HepG2 (cell line): ENCODE data around the gene TIAM2. TPM values are rescaled to one million over a fixed set of nuclear protein-coding genes. Genes with fewer than 3 reads are reported as not detected.

Experiments used
- EEA1 ChIP-seq: sonication (generic); formaldehyde crosslinking; IDR thresholded peaks from 2 replicates; pipeline ENCODE4 v1.5.1; 2020; ENCODE audit warnings: mild to moderate bottlenecking, missing genetic modification reagents, borderline replicate concordance
- HDAC1 ChIP-seq: sonication (generic); formaldehyde crosslinking; IDR thresholded peaks from 2 replicates; pipeline ENCODE4 v1.5.1; 2020; ENCODE audit warnings: mild to moderate bottlenecking, missing genetic modification reagents
- HNRNPH1 ChIP-seq: fragments of 200-400 bp; formaldehyde crosslinking; optimal IDR thresholded peaks from 2 replicates; pipeline ENCODE3; 2017; ENCODE audit warnings: mild to moderate bottlenecking, low read depth, low read length
- JDP2 ChIP-seq: sonication (generic); formaldehyde crosslinking; IDR thresholded peaks from 2 replicates; pipeline ENCODE4 v1.8.1; 2022; ENCODE audit warnings: missing genetic modification reagents, borderline replicate concordance
- KLF16 ChIP-seq, 2 experiments: sonication (generic) in 1 of 2; formaldehyde crosslinking in 1 of 2; IDR thresholded peaks; 2 replicates each; pipeline versions ENCODE4 v1.6.1 to v1.8.0; 2016 to 2023; ENCODE audit warnings: missing genetic modification reagents in 2 of 2, missing compliant biosample characterization in 1 of 2
- MZF1 ChIP-seq: sonication (generic); formaldehyde crosslinking; IDR thresholded peaks from 2 replicates; pipeline ENCODE4 v1.8.1; 2023; ENCODE audit warnings: mild to moderate bottlenecking, missing genetic modification reagents, borderline replicate concordance
- NFATC3 ChIP-seq: sonication (generic); formaldehyde crosslinking; IDR thresholded peaks from 2 replicates; pipeline ENCODE4 v1.5.1; 2020; ENCODE audit warnings: mild to moderate bottlenecking, missing genetic modification reagents
- NFKB2 ChIP-seq: sonication (generic); formaldehyde crosslinking; IDR thresholded peaks from 2 replicates; pipeline ENCODE4 v1.4.0; 2020; ENCODE audit warnings: missing genetic modification reagents, borderline replicate concordance
- NFRKB ChIP-seq: fragments of 450-650 bp; IDR thresholded peaks from 2 replicates; pipeline ENCODE4 v1.6.1; 2017
- ONECUT2 ChIP-seq: sonication (generic); formaldehyde crosslinking; IDR thresholded peaks from 2 replicates; pipeline ENCODE4 v1.4.0; 2020; ENCODE audit warnings: missing genetic modification reagents
- PTBP1 ChIP-seq: fragments of 200-400 bp; formaldehyde crosslinking; IDR thresholded peaks from 2 replicates; pipeline ENCODE4 v1.6.1; 2018; ENCODE audit warnings: low read length, low read depth; ENCODE audit not compliant: poor library complexity, severe bottlenecking
- RBFOX2 ChIP-seq: fragments of 200-400 bp; formaldehyde crosslinking; IDR thresholded peaks from 2 replicates; pipeline ENCODE4 v1.6.1; 2017; ENCODE audit warnings: low read depth, mild to moderate bottlenecking, low read length
- RCOR2 ChIP-seq: IDR thresholded peaks from 2 replicates; pipeline ENCODE4 v1.6.1; 2016; ENCODE audit warnings: missing biosample characterization, missing genetic modification reagents
- RXRA ChIP-seq: sonication (generic); formaldehyde crosslinking; IDR thresholded peaks from 2 replicates; pipeline ENCODE4 v1.5.1; 2020; ENCODE audit warnings: missing genetic modification reagents
- SMC3 ChIP-seq: IDR thresholded peaks from 2 replicates; pipeline ENCODE4 v1.6.1; 2011; ENCODE audit warnings: low read length, improper control_type of control experiment
- SOX6 ChIP-seq, 2 experiments: fragments of 450-650 bp in 1 of 2; sonication (generic) in 1 of 2; formaldehyde crosslinking in 1 of 2; IDR thresholded peaks; 2 replicates each; pipeline versions ENCODE4 v1.4.0 to v1.6.1; 2017 to 2020; ENCODE audit warnings: antibody characterized with exemption in 1 of 2, mild to moderate bottlenecking in 1 of 2, missing genetic modification reagents in 1 of 2
- ZFAT ChIP-seq: sonication (generic); formaldehyde crosslinking; conservative IDR thresholded peaks from 2 replicates; pipeline ENCODE4 v1.8.1; 2023; ENCODE audit warnings: missing genetic modification reagents, inconsistent platforms
- ZFP36 ChIP-seq: fragments of 150-350 bp; IDR thresholded peaks from 2 replicates; pipeline ENCODE4 v1.6.1; 2018; ENCODE audit warnings: borderline replicate concordance, low read length, low read depth; ENCODE audit not compliant: partially characterized antibody
- ZNF678 ChIP-seq: sonication (generic); formaldehyde crosslinking; IDR thresholded peaks from 2 replicates; pipeline ENCODE4 v1.4.0; 2020; ENCODE audit warnings: mild to moderate bottlenecking, missing genetic modification reagents
- polyA plus RNA-seq, 8 experiments: library from polyadenylated mRNA; depleted of rRNA in 3 of 8; stranded (reverse) in 7 of 8; unstranded in 1 of 8; fragments of >200 nt; fragmentation: Illumina TruSeq in 4 of 8; extraction: Trizol in 4 of 8; gene quantifications; 2 replicates each; pipeline versions ENCODE4 v1.2.1 to v1.2.3, GENCODE V29; 2011 to 2016; ENCODE audit warnings: low read depth in 4 of 8, missing spikeins in 1 of 8, mixed read lengths in 1 of 8; ENCODE audit not compliant: insufficient read depth in 1 of 8
- total RNA-seq, 5 experiments: library from RNA; depleted of rRNA; stranded (reverse); fragments of >200 nt; fragmentation: Illumina TruSeq; extraction: Trizol; gene quantifications; 2 replicates each; pipeline ENCODE4 v1.2.3, GENCODE V29; 2016; ENCODE audit warnings: low read depth in 1 of 5
- TF ChIP-seq, protein P1 (sequence below): sonication (generic); formaldehyde crosslinking; IDR thresholded peaks from 2 replicates; pipeline ENCODE4 v1.4.0; 2020; ENCODE audit warnings: mild to moderate bottlenecking, low read depth, missing genetic modification reagents
- TF ChIP-seq, protein P2 (sequence below): sonication (generic); formaldehyde crosslinking; IDR thresholded peaks from 2 replicates; pipeline ENCODE4 v1.8.1; 2023; ENCODE audit warnings: missing genetic modification reagents, mild to moderate bottlenecking, borderline replicate concordance
- TF ChIP-seq, protein P3 (sequence below): sonication (generic); formaldehyde crosslinking; IDR thresholded peaks from 2 replicates; pipeline ENCODE4 v1.4.0; 2020; ENCODE audit warnings: mild to moderate bottlenecking, missing genetic modification reagents, borderline replicate concordance
- TF ChIP-seq, protein P4 (sequence below): sonication (generic); formaldehyde crosslinking; IDR thresholded peaks from 2 replicates; pipeline ENCODE4 v1.4.0; 2020; ENCODE audit warnings: missing genetic modification reagents

Gene TIAM2
- total and polyA plus RNA-seq, 2 of the 13 experiments (the other 11 are each of a cell fraction or from before 2014, with no cell fraction given), result 4.1 to 4.5 TPM

DNA sequence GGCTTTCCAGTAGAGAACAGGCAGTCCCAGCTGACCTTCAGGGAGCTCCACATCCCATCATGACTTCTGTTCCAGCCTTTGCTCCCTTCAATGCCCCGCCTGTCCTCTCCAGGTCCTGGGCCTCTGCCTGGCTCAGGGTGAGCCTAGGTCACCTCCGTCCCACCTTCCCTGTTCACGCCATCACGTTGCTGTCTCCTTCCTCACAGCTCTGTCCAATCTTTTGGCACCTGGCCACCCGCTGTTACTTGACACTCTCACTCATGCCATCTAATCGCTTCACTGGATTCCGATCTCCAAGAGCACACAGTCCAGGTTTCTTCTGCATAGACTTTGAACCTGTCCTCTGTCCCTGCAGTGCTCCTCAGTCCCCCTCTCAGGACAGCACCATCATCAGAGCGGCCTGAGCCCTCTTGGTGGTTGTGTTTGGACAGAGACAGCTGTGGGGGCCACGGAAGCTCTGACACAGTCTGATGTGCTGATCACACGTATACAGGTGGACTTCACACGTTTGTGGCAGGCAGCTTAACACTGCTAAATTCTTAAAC, 34.7 kb upstream of the TIAM2 start (continued):
- TF ChIP-seq EEA1, result no peak
- TF ChIP-seq, protein P1, sequence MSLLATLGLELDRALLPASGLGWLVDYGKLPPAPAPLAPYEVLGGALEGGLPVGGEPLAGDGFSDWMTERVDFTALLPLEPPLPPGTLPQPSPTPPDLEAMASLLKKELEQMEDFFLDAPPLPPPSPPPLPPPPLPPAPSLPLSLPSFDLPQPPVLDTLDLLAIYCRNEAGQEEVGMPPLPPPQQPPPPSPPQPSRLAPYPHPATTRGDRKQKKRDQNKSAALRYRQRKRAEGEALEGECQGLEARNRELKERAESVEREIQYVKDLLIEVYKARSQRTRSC (CRISPR knock-in tag), result 0 out of 2 replicates have a peak, but pooled peaks have one; percentile 43
- TF ChIP-seq SMC3, result peak; percentile 31; the same call in 1 of the 2 replicates
- TF ChIP-seq, protein P2, sequence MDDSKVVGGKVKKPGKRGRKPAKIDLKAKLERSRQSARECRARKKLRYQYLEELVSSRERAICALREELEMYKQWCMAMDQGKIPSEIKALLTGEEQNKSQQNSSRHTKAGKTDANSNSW (CRISPR knock-in tag), result no peak
- TF ChIP-seq NFATC3, result no peak
- TF ChIP-seq ZFAT, result no peak
- TF ChIP-seq ZNF678 (CRISPR knock-in tag), result no peak
- TF ChIP-seq HDAC1 (CRISPR knock-in tag), result peak; percentile 81; the same call in 1 of the 2 replicates
- TF ChIP-seq KLF16 (CRISPR knock-in tag; IDR thresholded peaks at IDR 0.05), result peak in 1 of 2 experiments; percentile 19; a peak in 1 of 4 replicates
- TF ChIP-seq, protein P3, sequence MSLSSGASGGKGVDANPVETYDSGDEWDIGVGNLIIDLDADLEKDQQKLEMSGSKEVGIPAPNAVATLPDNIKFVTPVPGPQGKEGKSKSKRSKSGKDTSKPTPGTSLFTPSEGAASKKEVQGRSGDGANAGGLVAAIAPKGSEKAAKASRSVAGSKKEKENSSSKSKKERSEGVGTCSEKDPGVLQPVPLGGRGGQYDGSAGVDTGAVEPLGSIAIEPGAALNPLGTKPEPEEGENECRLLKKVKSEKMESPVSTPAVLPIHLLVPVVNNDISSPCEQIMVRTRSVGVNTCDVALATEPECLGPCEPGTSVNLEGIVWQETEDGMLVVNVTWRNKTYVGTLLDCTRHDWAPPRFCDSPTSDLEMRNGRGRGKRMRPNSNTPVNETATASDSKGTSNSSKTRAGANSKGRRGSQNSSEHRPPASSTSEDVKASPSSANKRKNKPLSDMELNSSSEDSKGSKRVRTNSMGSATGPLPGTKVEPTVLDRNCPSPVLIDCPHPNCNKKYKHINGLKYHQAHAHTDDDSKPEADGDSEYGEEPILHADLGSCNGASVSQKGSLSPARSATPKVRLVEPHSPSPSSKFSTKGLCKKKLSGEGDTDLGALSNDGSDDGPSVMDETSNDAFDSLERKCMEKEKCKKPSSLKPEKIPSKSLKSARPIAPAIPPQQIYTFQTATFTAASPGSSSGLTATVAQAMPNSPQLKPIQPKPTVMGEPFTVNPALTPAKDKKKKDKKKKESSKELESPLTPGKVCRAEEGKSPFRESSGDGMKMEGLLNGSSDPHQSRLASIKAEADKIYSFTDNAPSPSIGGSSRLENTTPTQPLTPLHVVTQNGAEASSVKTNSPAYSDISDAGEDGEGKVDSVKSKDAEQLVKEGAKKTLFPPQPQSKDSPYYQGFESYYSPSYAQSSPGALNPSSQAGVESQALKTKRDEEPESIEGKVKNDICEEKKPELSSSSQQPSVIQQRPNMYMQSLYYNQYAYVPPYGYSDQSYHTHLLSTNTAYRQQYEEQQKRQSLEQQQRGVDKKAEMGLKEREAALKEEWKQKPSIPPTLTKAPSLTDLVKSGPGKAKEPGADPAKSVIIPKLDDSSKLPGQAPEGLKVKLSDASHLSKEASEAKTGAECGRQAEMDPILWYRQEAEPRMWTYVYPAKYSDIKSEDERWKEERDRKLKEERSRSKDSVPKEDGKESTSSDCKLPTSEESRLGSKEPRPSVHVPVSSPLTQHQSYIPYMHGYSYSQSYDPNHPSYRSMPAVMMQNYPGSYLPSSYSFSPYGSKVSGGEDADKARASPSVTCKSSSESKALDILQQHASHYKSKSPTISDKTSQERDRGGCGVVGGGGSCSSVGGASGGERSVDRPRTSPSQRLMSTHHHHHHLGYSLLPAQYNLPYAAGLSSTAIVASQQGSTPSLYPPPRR (CRISPR knock-in tag), result no peak; the same call in 1 of the 2 replicates
- TF ChIP-seq NFRKB, result no peak
- TF ChIP-seq ZFP36, result no peak
- no peak for TF ChIP-seq SOX6 (IDR thresholded peaks at IDR 0.05)
- TF ChIP-seq SOX6 (CRISPR knock-in tag; IDR thresholded peaks at IDR 0.05), result peak; percentile 88
- no peak for TF ChIP-seq HNRNPH1
- TF ChIP-seq RBFOX2, result no peak
- peak; percentile 97 for TF ChIP-seq RXRA (CRISPR knock-in tag)
- TF ChIP-seq PTBP1, result peak; percentile 69
- TF ChIP-seq, protein P4, sequence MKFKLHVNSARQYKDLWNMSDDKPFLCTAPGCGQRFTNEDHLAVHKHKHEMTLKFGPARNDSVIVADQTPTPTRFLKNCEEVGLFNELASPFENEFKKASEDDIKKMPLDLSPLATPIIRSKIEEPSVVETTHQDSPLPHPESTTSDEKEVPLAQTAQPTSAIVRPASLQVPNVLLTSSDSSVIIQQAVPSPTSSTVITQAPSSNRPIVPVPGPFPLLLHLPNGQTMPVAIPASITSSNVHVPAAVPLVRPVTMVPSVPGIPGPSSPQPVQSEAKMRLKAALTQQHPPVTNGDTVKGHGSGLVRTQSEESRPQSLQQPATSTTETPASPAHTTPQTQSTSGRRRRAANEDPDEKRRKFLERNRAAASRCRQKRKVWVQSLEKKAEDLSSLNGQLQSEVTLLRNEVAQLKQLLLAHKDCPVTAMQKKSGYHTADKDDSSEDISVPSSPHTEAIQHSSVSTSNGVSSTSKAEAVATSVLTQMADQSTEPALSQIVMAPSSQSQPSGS, result peak; percentile 66
- peak; percentile 46; the same call in 1 of the 2 replicates for TF ChIP-seq NFKB2 (CRISPR knock-in tag)
- TF ChIP-seq ONECUT2, result no peak
- TF ChIP-seq JDP2 (CRISPR knock-in tag), result no peak
- peak; percentile 72; the same call in 1 of the 2 replicates for TF ChIP-seq RCOR2 (CRISPR knock-in tag)
- TF ChIP-seq MZF1, result no peak
